ENCODE data around the gene EXOC4. TPM values are rescaled to one million over a fixed set of nuclear protein-coding genes. Genes with fewer than 3 reads are reported as not detected.

EXOC4 gene
- total RNA-seq, 3 donors from 2014 or later, result 63.9 to 90.2 (median 89.5) TPM

DNA sequence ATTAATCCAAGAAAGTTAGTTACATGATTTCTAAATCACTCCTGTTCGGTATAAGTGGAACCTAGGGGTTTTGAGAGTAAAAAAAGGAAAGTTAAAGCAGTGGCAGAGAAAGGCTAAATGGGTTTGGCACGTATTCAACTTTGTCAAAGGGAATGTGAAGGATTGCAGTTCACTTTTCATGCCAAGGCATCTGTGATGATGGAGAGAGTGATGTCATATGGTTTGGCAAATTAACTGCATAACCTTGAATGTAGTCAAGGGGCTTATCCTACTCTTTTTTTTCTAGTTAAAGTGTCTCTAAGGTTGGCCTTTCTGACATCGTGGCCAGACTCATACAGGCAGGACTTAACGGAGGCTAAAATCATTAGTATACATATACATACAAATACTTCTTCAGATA lies 277.8 kb downstream of the EXOC4 start:
- intact Hi-C loops (cut with DNase I, micrococcal nuclease), result no loop called here
- H3K9me3 ChIP-seq, result no peaks in the 10 kb centered on the region
- H3K4me1 ChIP-seq (ENCODE audit: low read depth), result no peaks in the 10 kb centered on the region
- ATAC-seq (no peak), DNase-seq (no peak)
- TF ChIP-seq, protein P1, sequence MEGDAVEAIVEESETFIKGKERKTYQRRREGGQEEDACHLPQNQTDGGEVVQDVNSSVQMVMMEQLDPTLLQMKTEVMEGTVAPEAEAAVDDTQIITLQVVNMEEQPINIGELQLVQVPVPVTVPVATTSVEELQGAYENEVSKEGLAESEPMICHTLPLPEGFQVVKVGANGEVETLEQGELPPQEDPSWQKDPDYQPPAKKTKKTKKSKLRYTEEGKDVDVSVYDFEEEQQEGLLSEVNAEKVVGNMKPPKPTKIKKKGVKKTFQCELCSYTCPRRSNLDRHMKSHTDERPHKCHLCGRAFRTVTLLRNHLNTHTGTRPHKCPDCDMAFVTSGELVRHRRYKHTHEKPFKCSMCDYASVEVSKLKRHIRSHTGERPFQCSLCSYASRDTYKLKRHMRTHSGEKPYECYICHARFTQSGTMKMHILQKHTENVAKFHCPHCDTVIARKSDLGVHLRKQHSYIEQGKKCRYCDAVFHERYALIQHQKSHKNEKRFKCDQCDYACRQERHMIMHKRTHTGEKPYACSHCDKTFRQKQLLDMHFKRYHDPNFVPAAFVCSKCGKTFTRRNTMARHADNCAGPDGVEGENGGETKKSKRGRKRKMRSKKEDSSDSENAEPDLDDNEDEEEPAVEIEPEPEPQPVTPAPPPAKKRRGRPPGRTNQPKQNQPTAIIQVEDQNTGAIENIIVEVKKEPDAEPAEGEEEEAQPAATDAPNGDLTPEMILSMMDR (IDR thresholded peaks at IDR 0.05), result no peak
- no peaks in the 10 kb centered on the region for H3K36me3 ChIP-seq (ENCODE audit: low read depth)
- H3K4me3 ChIP-seq, result no peak overlapping the region

DNA sequence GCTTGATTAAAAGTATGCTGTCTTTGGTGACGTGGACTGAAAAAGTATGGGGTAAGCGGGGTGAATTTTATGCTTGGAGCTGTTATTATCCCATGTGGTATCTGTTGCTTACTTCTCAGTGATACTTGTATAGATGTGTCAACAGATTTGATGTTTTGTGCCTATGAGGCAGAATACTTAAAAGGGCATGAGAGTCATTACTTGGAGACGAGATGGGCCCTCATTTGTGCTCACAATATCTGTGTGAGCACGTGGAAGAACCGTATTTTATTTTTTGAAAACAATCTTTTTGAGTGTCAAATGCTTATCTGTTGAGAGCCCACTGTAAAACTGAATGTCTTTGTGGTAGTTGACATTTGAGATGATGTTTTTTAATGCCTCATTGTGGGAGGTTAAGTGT lies 281.9 kb downstream of the EXOC4 start:
- ATAC-seq, result no peak
- DNase-seq, result no peak
- Histone ChIP-seq H3K36me3 (ENCODE audit: low read depth) (no peaks in the 10 kb centered on the region), H3K4me3 (no peak overlapping the region), H3K4me1 (ENCODE audit: low read depth) (no peaks in the 10 kb centered on the region), H3K9me3 (no peaks in the 10 kb centered on the region)
- TF ChIP-seq, protein P1 (IDR thresholded peaks at IDR 0.05), result no peak
- intact Hi-C loops (cut with DNase I, micrococcal nuclease), result no loop called here

DNA sequence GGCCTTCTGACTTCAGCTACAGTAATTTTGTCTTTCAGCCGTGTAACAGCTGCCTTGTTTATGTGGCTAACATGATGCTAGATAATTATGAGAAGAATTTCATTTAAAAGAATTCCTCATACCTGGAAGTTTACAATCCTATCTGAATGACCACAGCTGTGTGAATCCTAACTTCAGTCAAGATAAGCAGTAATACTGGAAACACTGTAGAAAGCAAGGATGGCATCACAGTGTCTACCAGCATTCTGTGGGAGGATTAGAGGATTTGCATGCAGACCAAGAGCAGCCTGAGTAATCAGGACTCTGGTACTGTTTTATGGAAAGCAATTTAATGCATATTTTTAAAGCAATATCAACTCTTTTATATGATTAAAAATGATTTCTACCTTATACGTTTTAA lies 282.4 kb downstream of the EXOC4 start:
- intact Hi-C loops (cut with DNase I, micrococcal nuclease), result no loop called here
- ATAC-seq, result no peak
- no peaks in the 10 kb centered on the region for H3K4me1 ChIP-seq (ENCODE audit: low read depth)
- no peaks in the 10 kb centered on the region for H3K36me3 ChIP-seq (ENCODE audit: low read depth)
- no peaks in the 10 kb centered on the region for H3K9me3 ChIP-seq
- no peak for DNase-seq
- TF ChIP-seq, protein P1 (IDR thresholded peaks at IDR 0.05), result no peak
- H3K4me3 ChIP-seq, result no peak overlapping the region

DNA sequence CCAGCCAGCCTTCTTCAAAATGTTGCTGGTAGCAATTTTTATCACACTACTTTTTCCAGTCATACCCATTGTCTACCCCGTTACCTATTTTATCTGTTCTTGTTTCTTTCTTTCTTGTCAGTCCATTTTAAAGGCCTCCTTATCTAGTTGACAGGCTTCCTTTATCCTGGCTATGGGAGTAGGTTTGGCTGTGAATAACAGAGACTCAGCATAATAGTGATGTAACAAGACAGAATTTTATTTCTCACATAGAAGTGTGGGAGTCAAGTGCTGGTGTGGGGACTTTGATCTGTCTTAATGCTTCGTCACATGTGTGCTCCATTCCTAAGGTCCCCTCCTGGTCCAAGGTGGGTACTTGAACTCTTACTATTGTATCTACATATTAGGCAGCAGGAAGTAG lies 283.6 kb downstream of the EXOC4 start:
- DNase-seq (no peak), ATAC-seq (no peak)
- Histone ChIP-seq H3K9me3 (no peaks in the 10 kb centered on the region), H3K36me3 (ENCODE audit: low read depth) (no peaks in the 10 kb centered on the region), H3K4me1 (ENCODE audit: low read depth) (no peaks in the 10 kb centered on the region), H3K4me3 (no peak overlapping the region)
- TF ChIP-seq, protein P1 (IDR thresholded peaks at IDR 0.05), result no peak
- intact Hi-C loops (cut with DNase I, micrococcal nuclease), result no loop called here

DNA sequence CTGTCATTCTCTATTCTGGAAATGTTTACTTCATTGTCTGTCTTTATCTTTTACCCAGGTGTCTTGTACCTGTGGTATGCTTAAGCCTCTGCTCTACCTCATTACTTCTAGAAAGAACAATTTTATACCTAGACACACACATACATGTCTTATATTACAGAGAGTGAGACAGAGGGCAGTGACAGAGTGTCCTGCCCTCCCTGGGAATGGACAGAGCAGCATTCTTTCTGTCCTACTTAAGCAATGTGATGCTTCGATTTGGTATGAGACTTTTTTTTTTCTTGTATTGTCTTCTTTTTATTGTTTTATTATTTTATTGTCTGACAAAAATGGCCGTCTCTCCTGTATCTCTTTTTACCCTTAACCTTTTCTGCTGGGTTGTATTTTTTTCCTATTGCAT lies 286.1 kb downstream of the EXOC4 start:
- Histone ChIP-seq H3K4me3 (no peak overlapping the region), H3K9me3 (no peaks in the 10 kb centered on the region), H3K36me3 (ENCODE audit: low read depth) (no peaks in the 10 kb centered on the region), H3K4me1 (ENCODE audit: low read depth) (no peaks in the 10 kb centered on the region)
- ATAC-seq, result no peak
- DNase-seq, result no peak
- intact Hi-C loops (cut with DNase I, micrococcal nuclease), result no loop called here
- TF ChIP-seq, protein P1 (IDR thresholded peaks at IDR 0.05), result no peak

Data from mucosa of descending colon (tissue), 3 donors.